SK-N-SH treated with all-trans-retinoic acid at 6 μM for 48 hours (cell line): ENCODE data around the gene RMC1.

ENCODE experiments used
- ARNTL ChIP-seq: fragments of 450-650 bp; formaldehyde crosslinking; IDR thresholded peaks from 2 replicates; pipeline ENCODE4 v1.5.0; 2020; ENCODE audit warnings: low read depth, mild to moderate bottlenecking, moderate library complexity, borderline replicate concordance
- BACH2 ChIP-seq: fragments of 250-450 bp; sonication (Bioruptor Pico); IDR thresholded peaks from 2 replicates; pipeline ENCODE4 v1.9.0; 2021; ENCODE audit warnings: mild to moderate bottlenecking, borderline replicate concordance
- ESRRG ChIP-seq: fragments of 250-450 bp; sonication (Bioruptor Pico); IDR thresholded peaks from 2 replicates; pipeline ENCODE4 v1.6.1; 2021; ENCODE audit warnings: mild to moderate bottlenecking
- PPARA ChIP-seq: fragments of 250-450 bp; sonication (Bioruptor Pico); IDR thresholded peaks from 2 replicates; pipeline ENCODE4 v1.5.0; 2020; ENCODE audit warnings: mild to moderate bottlenecking, borderline replicate concordance
- RARB ChIP-seq: fragments of 250-450 bp; sonication (Bioruptor Pico); IDR thresholded peaks from 2 replicates; pipeline ENCODE4 v1.8.0; 2021; ENCODE audit warnings: mild to moderate bottlenecking, moderate library complexity
- TCF4 ChIP-seq: fragments of 250-450 bp; sonication (Bioruptor Pico); IDR thresholded peaks from 2 replicates; pipeline ENCODE4 v1.8.0; 2021; ENCODE audit warnings: mild to moderate bottlenecking, moderate library complexity, borderline replicate concordance
- TOX ChIP-seq: fragments of 250-450 bp; sonication (Bioruptor Pico); IDR thresholded peaks from 2 replicates; pipeline ENCODE4 v1.8.0; 2021; ENCODE audit warnings: mild to moderate bottlenecking, moderate library complexity, borderline replicate concordance
- ZC3H10 ChIP-seq: fragments of 250-450 bp; sonication (Bioruptor Pico); IDR thresholded peaks from 2 replicates; pipeline ENCODE4 v1.5.1; 2021; ENCODE audit warnings: mild to moderate bottlenecking, moderate library complexity
- ZFP30 ChIP-seq: fragments of 450-650 bp; formaldehyde crosslinking; IDR thresholded peaks from 2 replicates; pipeline ENCODE4 v1.5.0; 2022; ENCODE audit warnings: mild to moderate bottlenecking, moderate library complexity
- TF ChIP-seq, protein P1 (sequence below): fragments of 250-450 bp; sonication (Bioruptor Pico); IDR thresholded peaks from 2 replicates; pipeline ENCODE4 v1.8.0; 2020; ENCODE audit warnings: mild to moderate bottlenecking, moderate library complexity, borderline replicate concordance
- TF ChIP-seq, protein P2 (sequence below): fragments of 250-450 bp; sonication (Bioruptor Pico); IDR thresholded peaks from 2 replicates; pipeline ENCODE4 v1.8.0; 2021; ENCODE audit warnings: low read depth, mild to moderate bottlenecking, moderate library complexity, borderline replicate concordance
- TF ChIP-seq, protein P3 (sequence below): fragments of 250-450 bp; sonication (Bioruptor Pico); IDR thresholded peaks from 2 replicates; pipeline ENCODE4 v1.5.1; 2020; ENCODE audit warnings: low read depth, mild to moderate bottlenecking, moderate library complexity
- TF ChIP-seq, protein P4 (sequence below): fragments of 250-450 bp; sonication (Bioruptor Pico); IDR thresholded peaks from 2 replicates; pipeline ENCODE4 v1.5.1; 2021; ENCODE audit warnings: mild to moderate bottlenecking, moderate library complexity

DNA sequence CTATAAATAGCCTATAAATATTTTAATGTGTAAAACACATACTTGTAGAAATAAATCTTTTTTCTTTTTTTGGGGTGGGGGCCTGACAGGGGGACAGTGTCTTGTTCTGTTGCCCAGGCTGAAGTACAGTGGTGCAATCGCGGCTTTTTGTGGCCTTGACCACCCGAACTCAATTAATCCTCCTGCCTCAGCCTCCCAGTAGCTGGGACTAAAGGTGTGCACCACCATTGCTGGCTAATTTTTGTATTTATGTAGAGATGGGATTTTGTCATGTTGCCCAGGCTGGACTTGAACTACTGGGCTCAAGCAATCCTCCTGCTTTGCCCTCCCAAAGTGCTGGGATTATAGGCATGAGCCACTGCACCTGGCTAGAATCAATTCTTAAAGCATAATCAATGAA is 45.4 kb downstream of the RMC1 start:
- TF ChIP-seq TCF4 (no peak), PPARA (CRISPR knock-in tag) (no peak), ZFP30 (no peak), BACH2 (CRISPR knock-in tag) (no peak), RARB (CRISPR knock-in tag) (no peak), ESRRG (CRISPR knock-in tag) (no peak), TOX (CRISPR knock-in tag) (no peak), ARNTL (CRISPR knock-in tag) (no peak), ZC3H10 (CRISPR knock-in tag) (no peak)
- TF ChIP-seq, protein P1, sequence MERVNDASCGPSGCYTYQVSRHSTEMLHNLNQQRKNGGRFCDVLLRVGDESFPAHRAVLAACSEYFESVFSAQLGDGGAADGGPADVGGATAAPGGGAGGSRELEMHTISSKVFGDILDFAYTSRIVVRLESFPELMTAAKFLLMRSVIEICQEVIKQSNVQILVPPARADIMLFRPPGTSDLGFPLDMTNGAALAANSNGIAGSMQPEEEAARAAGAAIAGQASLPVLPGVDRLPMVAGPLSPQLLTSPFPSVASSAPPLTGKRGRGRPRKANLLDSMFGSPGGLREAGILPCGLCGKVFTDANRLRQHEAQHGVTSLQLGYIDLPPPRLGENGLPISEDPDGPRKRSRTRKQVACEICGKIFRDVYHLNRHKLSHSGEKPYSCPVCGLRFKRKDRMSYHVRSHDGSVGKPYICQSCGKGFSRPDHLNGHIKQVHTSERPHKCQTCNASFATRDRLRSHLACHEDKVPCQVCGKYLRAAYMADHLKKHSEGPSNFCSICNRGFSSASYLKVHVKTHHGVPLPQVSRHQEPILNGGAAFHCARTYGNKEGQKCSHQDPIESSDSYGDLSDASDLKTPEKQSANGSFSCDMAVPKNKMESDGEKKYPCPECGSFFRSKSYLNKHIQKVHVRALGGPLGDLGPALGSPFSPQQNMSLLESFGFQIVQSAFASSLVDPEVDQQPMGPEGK = no peak
- TF ChIP-seq, protein P2, sequence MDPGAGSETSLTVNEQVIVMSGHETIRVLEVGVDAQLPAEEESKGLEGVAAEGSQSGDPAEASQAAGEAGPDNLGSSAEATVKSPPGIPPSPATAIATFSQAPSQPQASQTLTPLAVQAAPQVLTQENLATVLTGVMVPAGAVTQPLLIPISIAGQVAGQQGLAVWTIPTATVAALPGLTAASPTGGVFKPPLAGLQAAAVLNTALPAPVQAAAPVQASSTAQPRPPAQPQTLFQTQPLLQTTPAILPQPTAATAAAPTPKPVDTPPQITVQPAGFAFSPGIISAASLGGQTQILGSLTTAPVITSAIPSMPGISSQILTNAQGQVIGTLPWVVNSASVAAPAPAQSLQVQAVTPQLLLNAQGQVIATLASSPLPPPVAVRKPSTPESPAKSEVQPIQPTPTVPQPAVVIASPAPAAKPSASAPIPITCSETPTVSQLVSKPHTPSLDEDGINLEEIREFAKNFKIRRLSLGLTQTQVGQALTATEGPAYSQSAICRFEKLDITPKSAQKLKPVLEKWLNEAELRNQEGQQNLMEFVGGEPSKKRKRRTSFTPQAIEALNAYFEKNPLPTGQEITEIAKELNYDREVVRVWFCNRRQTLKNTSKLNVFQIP (CRISPR knock-in tag) = no peak
- TF ChIP-seq, protein P3, sequence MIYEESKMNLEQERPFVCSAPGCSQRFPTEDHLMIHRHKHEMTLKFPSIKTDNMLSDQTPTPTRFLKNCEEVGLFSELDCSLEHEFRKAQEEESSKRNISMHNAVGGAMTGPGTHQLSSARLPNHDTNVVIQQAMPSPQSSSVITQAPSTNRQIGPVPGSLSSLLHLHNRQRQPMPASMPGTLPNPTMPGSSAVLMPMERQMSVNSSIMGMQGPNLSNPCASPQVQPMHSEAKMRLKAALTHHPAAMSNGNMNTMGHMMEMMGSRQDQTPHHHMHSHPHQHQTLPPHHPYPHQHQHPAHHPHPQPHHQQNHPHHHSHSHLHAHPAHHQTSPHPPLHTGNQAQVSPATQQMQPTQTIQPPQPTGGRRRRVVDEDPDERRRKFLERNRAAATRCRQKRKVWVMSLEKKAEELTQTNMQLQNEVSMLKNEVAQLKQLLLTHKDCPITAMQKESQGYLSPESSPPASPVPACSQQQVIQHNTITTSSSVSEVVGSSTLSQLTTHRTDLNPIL (CRISPR knock-in tag) = no peak
- TF ChIP-seq, protein P4, sequence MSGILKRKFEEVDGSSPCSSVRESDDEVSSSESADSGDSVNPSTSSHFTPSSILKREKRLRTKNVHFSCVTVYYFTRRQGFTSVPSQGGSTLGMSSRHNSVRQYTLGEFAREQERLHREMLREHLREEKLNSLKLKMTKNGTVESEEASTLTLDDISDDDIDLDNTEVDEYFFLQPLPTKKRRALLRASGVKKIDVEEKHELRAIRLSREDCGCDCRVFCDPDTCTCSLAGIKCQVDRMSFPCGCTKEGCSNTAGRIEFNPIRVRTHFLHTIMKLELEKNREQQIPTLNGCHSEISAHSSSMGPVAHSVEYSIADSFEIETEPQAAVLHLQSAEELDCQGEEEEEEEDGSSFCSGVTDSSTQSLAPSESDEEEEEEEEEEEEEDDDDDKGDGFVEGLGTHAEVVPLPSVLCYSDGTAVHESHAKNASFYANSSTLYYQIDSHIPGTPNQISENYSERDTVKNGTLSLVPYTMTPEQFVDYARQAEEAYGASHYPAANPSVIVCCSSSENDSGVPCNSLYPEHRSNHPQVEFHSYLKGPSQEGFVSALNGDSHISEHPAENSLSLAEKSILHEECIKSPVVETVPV (CRISPR knock-in tag) = no peak
